Trophoblast cell (in vitro differentiated cells and primary cell): ENCODE results near the gene RSBN1L.

Experiments used
- DNase-seq, 2 donors: peaks; one replicate each; pipeline ENCODE4 v3.0.0-alpha.2; 2016
- H2AFZ ChIP-seq: 2 replicates; pipeline ENCODE4 v1.6.1; 2013; ENCODE audit warnings: low read length, moderate library complexity, mild to moderate bottlenecking; ENCODE audit not compliant: insufficient read depth, poor library complexity
- H2AK5ac ChIP-seq: 2 replicates; pipeline ENCODE4 v1.6.1; 2013; ENCODE audit warnings: mild to moderate bottlenecking, low read length
- H2BK120ac ChIP-seq: 2 replicates; pipeline ENCODE4 v1.6.1; 2013; ENCODE audit warnings: low read length, mild to moderate bottlenecking, moderate library complexity; ENCODE audit not compliant: insufficient read depth, poor library complexity
- H2BK12ac ChIP-seq: 2 replicates; pipeline ENCODE4 v1.6.1; 2013; ENCODE audit warnings: mild to moderate bottlenecking, low read length, moderate library complexity
- H2BK5ac ChIP-seq: 2 replicates; pipeline ENCODE4 v1.6.1; 2013; ENCODE audit warnings: low read length, low read depth, moderate library complexity, mild to moderate bottlenecking; ENCODE audit not compliant: poor library complexity
- H3K14ac ChIP-seq: 2 replicates; pipeline ENCODE4 v1.6.1; 2013; ENCODE audit warnings: mild to moderate bottlenecking, low read length
- H3K18ac ChIP-seq: 2 replicates; pipeline ENCODE4 v1.6.1; 2013; ENCODE audit warnings: mild to moderate bottlenecking, low read length
- H3K23ac ChIP-seq: 2 replicates; pipeline ENCODE4 v1.6.1; 2013; ENCODE audit warnings: low read length
- H3K27ac ChIP-seq: 2 replicates; pipeline ENCODE4 v1.5.1; 2013; ENCODE audit warnings: low read depth, mild to moderate bottlenecking, inconsistent platforms, low read length, moderate library complexity
- H3K27me3 ChIP-seq: 2 replicates; pipeline ENCODE4 v1.6.1; 2013; ENCODE audit warnings: inconsistent platforms, mild to moderate bottlenecking, low read length, moderate library complexity; ENCODE audit not compliant: insufficient read depth
- H3K36me3 ChIP-seq, 2 experiments: 1 replicate in 1 of 2; 2 replicates in 1 of 2; pipeline ENCODE4 v1.6.1; 2013; ENCODE audit warnings: low read length in 2 of 2, mild to moderate bottlenecking in 2 of 2, moderate library complexity in 1 of 2; ENCODE audit not compliant: insufficient read depth in 2 of 2, control insufficient read depth in 1 of 2
- H3K4ac ChIP-seq: 2 replicates; pipeline ENCODE4 v1.6.1; 2013; ENCODE audit warnings: low read depth, mild to moderate bottlenecking, low read length, moderate library complexity
- H3K4me1 ChIP-seq, 2 experiments: 1 replicate in 1 of 2; 2 replicates in 1 of 2; pipeline ENCODE4 v1.6.1; 2013; ENCODE audit warnings: low read length in 2 of 2, mild to moderate bottlenecking in 2 of 2, moderate library complexity in 1 of 2; ENCODE audit not compliant: insufficient read depth in 2 of 2, control insufficient read depth in 1 of 2
- H3K4me2 ChIP-seq: 2 replicates; pipeline ENCODE4 v1.6.1; 2013; ENCODE audit warnings: inconsistent platforms, mild to moderate bottlenecking, low read length, moderate library complexity
- H3K4me3 ChIP-seq: 2 replicates; pipeline ENCODE4 v1.5.1; 2013; ENCODE audit warnings: mild to moderate bottlenecking, low read depth, low read length, inconsistent platforms
- H3K79me1 ChIP-seq: one replicate; pipeline ENCODE4 v1.6.1; 2013; ENCODE audit warnings: low read length
- H3K79me2 ChIP-seq: 2 replicates; pipeline ENCODE4 v1.6.1; 2013; ENCODE audit warnings: low read length, mild to moderate bottlenecking; ENCODE audit not compliant: control insufficient read depth, insufficient read depth, poor library complexity
- H3K9ac ChIP-seq: 2 replicates; pipeline ENCODE4 v1.6.1; 2013; ENCODE audit warnings: mild to moderate bottlenecking, low read length
- H3K9me3 ChIP-seq: 2 replicates; pipeline ENCODE4 v1.6.1; 2013; ENCODE audit warnings: low read depth, mild to moderate bottlenecking, control low read depth, inconsistent platforms, low read length; ENCODE audit not compliant: insufficient read depth
- H4K12ac ChIP-seq: 2 replicates; pipeline ENCODE4 v1.6.1; 2013; ENCODE audit warnings: low read depth, mild to moderate bottlenecking, low read length, moderate library complexity
- H4K8ac ChIP-seq: 2 replicates; pipeline ENCODE4 v1.6.1; 2013; ENCODE audit warnings: low read depth, mild to moderate bottlenecking, low read length, moderate library complexity
- H4K91ac ChIP-seq: one replicate; pipeline ENCODE4 v1.6.1; 2013; ENCODE audit warnings: low read depth, mild to moderate bottlenecking, low read length, moderate library complexity
- WGBS: extraction: QIAGEN DNeasy Blood & Tissue Kit; methylation state at CpG from one replicate; pipeline ENCODE4 v1.1.7; 2013; ENCODE audit warnings: missing lambda C conversion rate; ENCODE audit not compliant: insufficient read length, insufficient coverage; ENCODE audit errors: extremely low coverage; 5-methylcytosine and 5-hydroxymethylcytosine counted together

The RSBN1L gene

GRCh38 chr7:77813180-77813579 is 116.9 kb downstream of the RSBN1L start:
- Histone ChIP-seq H2BK120ac (no peak overlapping the region), H3K27me3 (no peaks in the 10 kb centered on the region), H2BK5ac (no peak overlapping the region), H2BK12ac (no peak overlapping the region), H3K14ac (no peak overlapping the region), H3K4ac (no peak overlapping the region), H3K23ac (no peak overlapping the region), H3K4me1 (peaks cover 0 to 3% of the 10 kb centered on the region in 2 experiments), H2AFZ (no peak overlapping the region), H4K8ac (no peak overlapping the region), H3K79me2 (no peaks in the 10 kb centered on the region), H3K4me3 (no peak overlapping the region), H3K4me2 (no peak overlapping the region), H3K9ac (no peak overlapping the region), H2AK5ac (no peak overlapping the region), H3K79me1 (peaks cover 5% of the 10 kb centered on the region), H3K27ac (no peak overlapping the region), H3K9me3 (no peaks in the 10 kb centered on the region), H4K12ac (no peak overlapping the region), H3K36me3 (peaks cover 0 to 2% of the 10 kb centered on the region in 2 experiments), H3K18ac (no peak overlapping the region), H4K91ac (no peak overlapping the region)
- WGBS = no CpG with 5 or more reads among the region's 2 CpGs
- no peak for DNase-seq

- DNase-seq = no peak
- H3K79me1 ChIP-seq = no peaks in the 10 kb centered on the region
- H2AK5ac ChIP-seq = no peak overlapping the region
- H2BK12ac ChIP-seq = no peak overlapping the region
- H3K27ac ChIP-seq = no peak overlapping the region
- H3K9me3 ChIP-seq = peaks cover 12% of the 10 kb centered on the region
- no peaks in the 10 kb centered on the region for H3K4me1 ChIP-seq
- H3K9ac ChIP-seq = no peak overlapping the region
- H3K4me3 ChIP-seq = no peak overlapping the region
- no peak overlapping the region for H3K23ac ChIP-seq
- no peak overlapping the region for H2BK120ac ChIP-seq
- no peak overlapping the region for H4K91ac ChIP-seq
- H3K18ac ChIP-seq = no peak overlapping the region
- H3K79me2 ChIP-seq = peaks cover 3% of the 10 kb centered on the region
- H2BK5ac ChIP-seq = no peak overlapping the region
- no peaks in the 10 kb centered on the region for H3K27me3 ChIP-seq
- H3K4ac ChIP-seq = no peak overlapping the region
- H4K12ac ChIP-seq = no peak overlapping the region
- H4K8ac ChIP-seq = no peak overlapping the region
- H3K4me2 ChIP-seq = no peak overlapping the region
- H3K14ac ChIP-seq = no peak overlapping the region
- H2AFZ ChIP-seq = no peak overlapping the region
- peaks cover 9 to 11% of the 10 kb centered on the region in 2 experiments for H3K36me3 ChIP-seq
These were observed 122.8 kb downstream of the RSBN1L start for GRCh38 chr7:77819021-77819420.

- H3K36me3 ChIP-seq = peaks cover 9 to 11% of the 10 kb centered on the region in 2 experiments
- no peaks in the 10 kb centered on the region for H3K79me1 ChIP-seq
- H4K91ac ChIP-seq = no peak overlapping the region
- no peak overlapping the region for H3K27ac ChIP-seq
- no peak overlapping the region for H3K14ac ChIP-seq
- H3K79me2 ChIP-seq = peaks cover 3% of the 10 kb centered on the region
- no peak overlapping the region for H3K4me2 ChIP-seq
- no peak overlapping the region for H2BK120ac ChIP-seq
- no peak overlapping the region for H4K12ac ChIP-seq
- no peaks in the 10 kb centered on the region for H3K4me1 ChIP-seq
- H3K4ac ChIP-seq = no peak overlapping the region
- H4K8ac ChIP-seq = no peak overlapping the region
- WGBS = no CpG with 5 or more reads among the region's 2 CpGs
- DNase-seq = no peak
- no peak overlapping the region for H3K4me3 ChIP-seq
- H3K9me3 ChIP-seq = peaks cover 12% of the 10 kb centered on the region
- no peak overlapping the region for H2AK5ac ChIP-seq
- H2BK12ac ChIP-seq = no peak overlapping the region
- no peak overlapping the region for H3K9ac ChIP-seq
- H3K18ac ChIP-seq = no peak overlapping the region
- H2AFZ ChIP-seq = no peak overlapping the region
- H3K23ac ChIP-seq = no peak overlapping the region
- no peaks in the 10 kb centered on the region for H3K27me3 ChIP-seq
- H2BK5ac ChIP-seq = no peak overlapping the region
These were observed 124.7 kb downstream of the RSBN1L start for GRCh38 chr7:77820967-77821366.

- Histone ChIP-seq H4K8ac (no peak overlapping the region), H3K9ac (no peak overlapping the region), H3K79me2 (peaks cover 3% of the 10 kb centered on the region), H3K4me2 (no peak overlapping the region), H3K4me3 (no peak overlapping the region), H4K91ac (no peak overlapping the region), H3K27me3 (no peaks in the 10 kb centered on the region), H2BK120ac (no peak overlapping the region), H3K4me1 (no peaks in the 10 kb centered on the region), H3K9me3 (peaks cover 12% of the 10 kb centered on the region), H3K79me1 (no peaks in the 10 kb centered on the region), H3K18ac (peak overlapping the region; percentile 30), H2AFZ (no peak overlapping the region), H3K27ac (no peak overlapping the region), H3K14ac (no peak overlapping the region), H2BK12ac (no peak overlapping the region), H3K4ac (peak overlapping the region; percentile 39), H2BK5ac (no peak overlapping the region), H4K12ac (no peak overlapping the region), H3K23ac (no peak overlapping the region), H3K36me3 (peaks cover 9% of the 10 kb centered on the region in 2 experiments), H2AK5ac (no peak overlapping the region)
- DNase-seq = no peak
- no CpG with 5 or more reads among the region's 1 CpG for WGBS
These were observed 126.0 kb downstream of the RSBN1L start for GRCh38 chr7:77822269-77822668.
